Tibial nerve (tissue), 4 donors: ENCODE measurements around the gene ZNF423. TPM values are rescaled to one million over a fixed set of nuclear protein-coding genes. Genes with fewer than 3 reads are reported as not detected.
A peak's percentile ranks its signal among the peaks of the same experiment; 100 is the strongest.

Experiments used
- DNase-seq, 2 donors: peaks; one replicate each; pipeline ENCODE4 v3.0.0-alpha.2; 2019; ENCODE audit warnings: low spot score in 2 of 2
- H3K27ac ChIP-seq, 4 donors: fragments of 200-600 bp; sonication (generic) in 3 of 4; one replicate each; pipeline ENCODE4 v1.5.1; 2017 to 2019; ENCODE audit warnings: mild to moderate bottlenecking in 1 of 4
- H3K27me3 ChIP-seq, 2 donors: fragments of 200-600 bp; sonication (generic) in 1 of 2; one replicate each; pipeline versions ENCODE4 v1.5.1 to v1.6.0; 2017 to 2019
- H3K36me3 ChIP-seq, 3 donors: fragments of 200-600 bp; sonication (generic); one replicate each; pipeline ENCODE4 v1.5.1; 2018 to 2019
- H3K4me1 ChIP-seq, 4 donors: fragments of 200-600 bp; sonication (generic) in 3 of 4; one replicate each; pipeline ENCODE4 v1.5.1; 2017 to 2019
- H3K4me3 ChIP-seq, 4 donors: fragments of 200-600 bp; sonication (generic) in 3 of 4; one replicate each; pipeline ENCODE4 v1.5.1; 2017 to 2019; ENCODE audit warnings: mild to moderate bottlenecking in 1 of 4, moderate library complexity in 1 of 4
- H3K9me3 ChIP-seq, 4 donors: fragments of 200-600 bp; sonication (generic) in 3 of 4; one replicate each; pipeline ENCODE4 v1.5.1; 2017 to 2019
- EP300 ChIP-seq, 2 donors: sonication (generic); formaldehyde crosslinking; IDR thresholded peaks; one replicate each; pipeline ENCODE4 v1.6.1; 2017; ENCODE audit warnings: antibody characterized with exemption in 2 of 2, mild to moderate bottlenecking in 1 of 2
- POLR2A ChIP-seq, 2 donors: fragments of 450-650 bp; IDR thresholded peaks; one replicate each; pipeline ENCODE4 v1.6.1; 2017; ENCODE audit warnings: antibody characterized with exemption in 2 of 2, mild to moderate bottlenecking in 2 of 2, moderate library complexity in 2 of 2
- WGBS, 2 donors: methylation state at CpG; one replicate each; pipeline ENCODE4 v1.1.5; 2018; 5-methylcytosine and 5-hydroxymethylcytosine counted together
- total RNA-seq, 4 donors: library from RNA; depleted of rRNA; stranded (reverse); fragments of >200 nt; gene quantifications; one replicate each; pipeline ENCODE4 v1.1.0, GENCODE V29; 2016
- TF ChIP-seq, protein P1 (sequence below), 5 experiments: fragments of 200-600 bp in 3 of 5; fragments of 450-650 bp in 2 of 5; sonication (generic) in 3 of 5; IDR thresholded peaks; one replicate each; pipeline ENCODE4 v1.5.1; 2016 to 2019; ENCODE audit warnings: antibody characterized with exemption in 5 of 5, mild to moderate bottlenecking in 3 of 5, moderate library complexity in 2 of 5

Gene ZNF423
- total RNA-seq, 4 donors from 2014 or later, result 15.9 to 20.5 (median 18.5) TPM

DNA sequence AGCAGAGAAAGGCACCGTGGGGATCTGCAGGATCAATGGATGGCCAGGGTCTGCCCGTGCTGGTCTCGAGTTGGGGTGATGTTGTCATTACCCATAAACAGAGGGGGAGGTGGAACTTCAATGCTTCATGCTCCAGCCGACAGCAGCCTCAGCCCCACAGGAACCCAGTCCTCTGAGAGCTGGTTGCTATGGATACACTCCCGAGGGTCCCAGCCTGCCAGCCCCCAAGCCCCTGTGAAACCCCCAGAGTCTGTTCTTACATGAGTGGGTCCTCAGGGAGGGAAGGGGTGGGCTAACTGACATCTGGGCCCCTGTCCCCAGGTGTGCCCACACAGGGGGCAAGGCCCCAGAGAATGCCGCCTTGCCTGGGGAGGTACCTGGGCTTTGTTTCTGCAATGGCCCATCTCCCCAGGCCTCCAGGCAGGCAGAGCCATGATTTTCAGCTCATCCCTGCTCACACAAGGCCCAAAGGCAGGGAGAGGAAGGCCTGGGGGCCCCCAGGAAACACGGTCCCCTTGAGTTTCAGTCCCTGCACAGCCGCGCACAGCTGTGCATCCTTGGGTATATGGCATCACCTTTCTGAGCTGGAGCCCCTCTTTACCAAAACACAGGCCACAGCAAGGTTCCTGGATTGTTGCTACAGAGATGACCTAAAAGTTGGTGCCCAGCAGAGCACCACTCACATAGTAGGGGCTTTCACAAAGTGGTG is 223.7 kb downstream of the ZNF423 start:
- no peak overlapping the region for H3K4me3 ChIP-seq
- DNase-seq, result no peak
- H3K9me3 ChIP-seq, result peaks cover 0 to 17% (median 0%) of the 10 kb centered on the region in 4 donors
- TF ChIP-seq, protein P1, sequence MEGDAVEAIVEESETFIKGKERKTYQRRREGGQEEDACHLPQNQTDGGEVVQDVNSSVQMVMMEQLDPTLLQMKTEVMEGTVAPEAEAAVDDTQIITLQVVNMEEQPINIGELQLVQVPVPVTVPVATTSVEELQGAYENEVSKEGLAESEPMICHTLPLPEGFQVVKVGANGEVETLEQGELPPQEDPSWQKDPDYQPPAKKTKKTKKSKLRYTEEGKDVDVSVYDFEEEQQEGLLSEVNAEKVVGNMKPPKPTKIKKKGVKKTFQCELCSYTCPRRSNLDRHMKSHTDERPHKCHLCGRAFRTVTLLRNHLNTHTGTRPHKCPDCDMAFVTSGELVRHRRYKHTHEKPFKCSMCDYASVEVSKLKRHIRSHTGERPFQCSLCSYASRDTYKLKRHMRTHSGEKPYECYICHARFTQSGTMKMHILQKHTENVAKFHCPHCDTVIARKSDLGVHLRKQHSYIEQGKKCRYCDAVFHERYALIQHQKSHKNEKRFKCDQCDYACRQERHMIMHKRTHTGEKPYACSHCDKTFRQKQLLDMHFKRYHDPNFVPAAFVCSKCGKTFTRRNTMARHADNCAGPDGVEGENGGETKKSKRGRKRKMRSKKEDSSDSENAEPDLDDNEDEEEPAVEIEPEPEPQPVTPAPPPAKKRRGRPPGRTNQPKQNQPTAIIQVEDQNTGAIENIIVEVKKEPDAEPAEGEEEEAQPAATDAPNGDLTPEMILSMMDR (IDR thresholded peaks at IDR 0.05), result no peak
- TF ChIP-seq POLR2A (IDR thresholded peaks at IDR 0.05) (no peak), EP300 (IDR thresholded peaks at IDR 0.05) (no peak)
- peak overlapping the region in 1 of 4 donors; percentile 3 for H3K27ac ChIP-seq
- H3K27me3 ChIP-seq, result no peaks in the 10 kb centered on the region
- WGBS, 2 donors, result 77 to 85% methylated on average over 6 to 9 of the region's 9 CpGs
- H3K36me3 ChIP-seq, result peaks cover 0 to 26% (median 0%) of the 10 kb centered on the region in 3 donors
- H3K4me1 ChIP-seq, result peaks cover 0 to 8% (median 0%) of the 10 kb centered on the region in 4 donors

DNA sequence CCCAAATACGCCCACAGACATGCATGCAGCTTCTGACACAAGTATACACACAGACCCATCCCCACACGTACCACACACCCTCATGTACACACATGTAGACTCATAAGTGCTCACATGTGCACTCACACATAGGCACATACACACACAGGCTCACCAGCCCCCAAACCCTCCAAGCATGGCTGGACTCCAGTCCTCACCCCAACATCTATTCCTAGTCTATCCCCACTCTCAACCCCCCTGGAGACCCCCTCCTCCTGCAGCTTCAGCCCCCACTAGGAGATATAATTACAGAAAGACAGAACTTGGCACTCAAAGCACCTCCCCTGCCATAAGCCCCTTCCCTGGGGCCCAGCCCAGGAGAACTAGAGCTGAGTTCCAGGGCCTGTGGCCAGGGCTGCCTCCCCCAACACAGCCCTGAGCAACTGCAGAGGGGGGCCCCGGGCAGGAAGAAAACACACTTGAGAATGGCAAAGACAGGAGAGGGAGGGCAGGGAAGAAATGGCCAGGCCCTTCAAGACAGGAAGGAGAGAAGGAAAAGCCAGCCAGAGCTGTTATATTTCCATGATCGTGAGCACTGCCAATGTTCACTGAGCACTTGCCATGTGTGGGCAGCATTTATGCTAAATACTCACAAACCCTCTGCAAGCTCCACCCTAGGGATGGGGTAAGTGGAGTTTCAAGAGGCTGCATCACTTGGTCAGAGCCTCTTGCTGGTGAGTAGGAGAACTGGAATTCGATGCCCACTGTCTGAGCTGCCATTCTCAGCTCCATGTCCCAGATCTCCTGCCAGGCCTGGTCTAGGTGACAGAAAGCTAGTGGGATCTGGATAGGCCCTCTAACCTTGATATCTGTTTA is 224.5 kb downstream of the ZNF423 start:
- no peak for DNase-seq
- H3K36me3 ChIP-seq, result peaks cover 0 to 18% (median 0%) of the 10 kb centered on the region in 3 donors
- 38 to 45% methylated on average over 5 of the region's 5 CpGs for WGBS, 2 donors
- no peaks in the 10 kb centered on the region for H3K27me3 ChIP-seq
- H3K27ac ChIP-seq, result no peak overlapping the region
- H3K9me3 ChIP-seq, result peaks cover 0 to 17% (median 0%) of the 10 kb centered on the region in 4 donors
- H3K4me3 ChIP-seq, result no peak overlapping the region
- TF ChIP-seq POLR2A (IDR thresholded peaks at IDR 0.05) (no peak), EP300 (IDR thresholded peaks at IDR 0.05) (no peak)
- TF ChIP-seq, protein P1 (IDR thresholded peaks at IDR 0.05), result no peak
- H3K4me1 ChIP-seq, result peaks cover 0 to 8% (median 0%) of the 10 kb centered on the region in 4 donors

DNA sequence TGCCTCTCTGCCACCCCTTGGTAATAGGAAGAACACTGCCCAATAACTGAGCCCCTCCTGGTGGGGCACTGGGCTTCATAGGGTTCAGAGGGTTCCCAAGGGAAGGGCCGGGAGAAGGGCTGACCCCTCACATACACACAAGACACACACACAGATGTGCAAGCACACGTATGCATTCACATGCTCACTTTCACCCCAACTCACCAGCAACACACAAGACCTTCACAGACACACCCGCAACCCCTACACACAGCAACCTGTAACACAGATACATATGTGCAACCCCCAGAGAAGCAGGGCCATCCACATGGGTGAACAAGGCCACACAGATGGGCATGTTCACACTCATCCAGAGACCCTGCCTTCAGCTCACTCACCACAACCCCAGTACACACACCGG is 225.1 kb downstream of the ZNF423 start:
- Histone ChIP-seq H3K27me3 (no peaks in the 10 kb centered on the region), H3K4me1 (peaks cover 0 to 8% (median 0%) of the 10 kb centered on the region in 4 donors), H3K27ac (no peak overlapping the region), H3K9me3 (peaks cover 0 to 17% (median 0%) of the 10 kb centered on the region in 4 donors), H3K36me3 (peaks cover 0 to 11% (median 0%) of the 10 kb centered on the region in 3 donors), H3K4me3 (no peak overlapping the region)
- TF ChIP-seq, protein P1 (IDR thresholded peaks at IDR 0.05), result no peak
- no peak for TF ChIP-seq EP300 (IDR thresholded peaks at IDR 0.05)
- TF ChIP-seq POLR2A (IDR thresholded peaks at IDR 0.05), result no peak
- WGBS, 2 donors, result 84 to 95% methylated on average over 4 of the region's 4 CpGs
- DNase-seq, result no peak

DNA sequence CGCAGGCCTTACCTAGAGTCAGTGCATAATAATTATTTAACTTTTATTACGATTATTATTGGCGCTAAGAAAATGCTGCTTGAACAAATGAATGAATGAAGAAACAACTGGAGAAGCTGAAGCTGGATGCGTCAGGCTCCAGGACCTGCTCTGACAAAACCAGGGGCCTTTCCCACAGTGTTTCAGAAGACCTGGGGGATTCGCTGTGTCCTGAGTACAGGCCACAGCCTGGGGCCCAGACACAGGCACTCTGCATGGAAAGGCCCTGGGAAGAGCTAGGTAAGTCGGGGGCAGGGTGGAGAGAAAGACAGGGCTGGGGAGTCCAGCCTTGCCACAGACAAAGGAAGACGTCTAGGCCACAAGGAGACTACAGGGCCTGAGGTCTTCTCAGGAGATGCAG is 226.1 kb downstream of the ZNF423 start:
- no peak for DNase-seq
- TF ChIP-seq, protein P1 (IDR thresholded peaks at IDR 0.05), result no peak
- no peak for TF ChIP-seq EP300 (IDR thresholded peaks at IDR 0.05)
- peaks cover 0 to 8% (median 0%) of the 10 kb centered on the region in 3 donors for H3K36me3 ChIP-seq
- WGBS, 2 donors, result 97% methylated on average over 7 of the region's 7 CpGs
- H3K27me3 ChIP-seq, result no peaks in the 10 kb centered on the region
- H3K27ac ChIP-seq, result no peak overlapping the region
- H3K4me1 ChIP-seq, result peaks cover 0 to 8% (median 0%) of the 10 kb centered on the region in 4 donors
- H3K9me3 ChIP-seq, result peaks cover 0 to 17% (median 0%) of the 10 kb centered on the region in 4 donors
- H3K4me3 ChIP-seq, result no peak overlapping the region
